ENCODE data around the gene CHD2.
"Not testable (repeated sequence)": the region's sequence is repeated elsewhere in the genome, so short reads cannot be mapped to it uniquely, and the experiment has no call there.

CHD2 gene

GRCh38 chr15:93048759-93049161 lies 148.6 kb downstream of the CHD2 start:
- DNase-seq (ENCODE audit: low read depth in 2 of 2): no peak

- DNase-seq (ENCODE audit: low read depth in 2 of 2): no peak
These were observed 149.1 kb downstream of the CHD2 start for GRCh38 chr15:93049233-93049632.

- no peak for DNase-seq (ENCODE audit: low read depth in 2 of 2)
These were observed 149.9 kb downstream of the CHD2 start for GRCh38 chr15:93049914-93050578.

DNA sequence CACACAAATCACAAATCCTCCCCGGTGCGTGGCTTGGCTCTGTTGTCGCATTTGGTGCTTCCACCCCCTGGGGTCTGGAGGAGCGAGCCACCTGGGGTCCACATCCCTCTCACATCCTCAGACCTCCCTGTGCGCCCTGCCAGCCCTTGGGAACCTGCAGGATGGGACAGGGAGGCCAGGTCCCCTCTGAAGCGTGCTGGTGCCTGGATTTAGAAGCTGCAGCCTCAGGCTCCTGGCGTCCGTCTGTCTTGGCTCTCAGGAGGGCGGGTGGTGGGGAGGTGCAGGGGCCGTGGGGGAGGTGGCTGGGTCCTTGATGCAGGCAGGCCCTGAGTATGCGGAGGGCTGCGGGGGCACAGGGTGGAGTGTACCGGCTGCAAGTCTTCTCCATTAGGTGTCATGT lies 150.5 kb downstream of the CHD2 start:
- DNase-seq (ENCODE audit: low read depth in 2 of 2): no peak

DNA sequence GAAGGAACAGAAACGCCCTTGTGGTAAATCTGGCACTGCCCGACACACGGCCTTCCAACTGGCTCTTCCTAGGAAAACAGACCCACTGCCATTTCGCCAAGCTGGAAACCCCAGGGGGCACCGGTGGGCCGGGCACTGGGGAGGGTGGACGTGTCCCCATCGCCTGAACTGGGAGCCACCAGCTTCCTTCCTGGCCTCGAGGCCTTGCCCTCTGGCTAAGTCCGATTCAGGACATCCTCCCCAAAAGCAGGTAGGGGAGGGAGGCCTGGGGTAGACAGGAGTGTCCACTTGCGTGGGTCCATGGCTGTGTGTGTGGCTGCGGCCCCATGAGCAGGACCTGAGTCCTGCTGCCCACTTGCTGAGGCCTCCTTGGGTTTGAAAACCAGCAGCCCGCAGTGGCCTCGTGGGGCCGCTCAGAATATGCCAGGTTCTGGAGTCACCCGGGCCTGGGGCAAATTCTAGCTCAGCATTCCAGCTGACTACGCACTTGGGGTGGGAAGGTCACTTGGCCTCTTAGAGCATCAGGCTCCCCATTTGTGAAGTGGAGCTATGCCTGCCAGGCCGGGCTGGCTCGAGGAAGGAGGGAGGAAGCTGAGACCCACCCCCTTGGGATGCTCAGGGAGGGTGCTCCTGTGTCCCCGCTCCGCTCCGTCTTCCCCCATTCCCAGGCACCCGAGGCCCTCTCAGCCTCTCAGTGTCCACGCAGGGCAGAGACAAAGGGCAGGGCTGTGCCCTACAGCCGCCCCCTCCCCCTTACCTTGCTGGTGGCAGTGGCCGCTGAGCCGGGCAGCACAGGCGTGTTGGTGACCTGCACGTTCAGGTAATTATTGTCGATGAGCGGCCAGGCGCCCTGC lies 151.3 kb downstream of the CHD2 start:
- no peak for DNase-seq (ENCODE audit: low read depth in 2 of 2)

DNA sequence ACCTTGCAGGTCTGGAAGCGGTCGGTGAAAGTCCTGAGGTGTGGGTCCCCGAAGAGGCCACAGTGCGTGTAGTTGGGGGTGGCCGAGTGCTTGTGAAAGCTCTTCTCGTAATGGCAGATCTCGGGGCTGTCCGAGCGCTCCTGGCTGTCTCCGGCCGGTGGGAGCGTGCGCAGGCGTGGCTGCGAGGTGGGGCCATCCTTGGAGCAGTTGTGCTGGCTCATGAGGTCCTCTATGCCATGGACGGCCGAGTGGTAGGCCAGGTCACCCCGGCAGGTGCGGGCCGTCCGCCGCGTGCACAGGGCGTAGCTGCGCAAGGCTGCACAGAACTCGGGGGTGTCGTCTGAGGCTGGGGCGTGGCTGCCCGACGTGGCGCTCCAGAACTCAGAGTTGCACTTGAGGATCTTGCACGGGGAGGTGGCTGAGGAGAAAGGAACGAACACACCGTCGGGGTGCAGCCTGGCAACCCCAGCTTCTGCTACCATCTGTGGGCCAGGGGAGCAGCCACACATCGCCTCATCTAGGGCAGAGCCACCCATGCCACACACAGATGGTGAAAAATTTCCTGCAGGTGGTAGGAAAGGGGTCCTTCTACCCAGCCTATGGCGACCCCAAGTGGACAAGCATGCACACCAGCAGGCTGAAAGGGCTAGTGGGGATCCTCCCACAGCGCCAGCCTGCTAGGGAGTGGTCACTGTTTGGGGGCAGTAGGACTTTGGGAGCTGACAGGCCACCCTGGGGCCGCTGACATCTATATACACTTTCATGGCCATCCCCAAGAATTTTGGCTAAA lies 152.2 kb downstream of the CHD2 start:
- no peak for DNase-seq (ENCODE audit: low read depth in 2 of 2)

GRCh38 chr15:93055211-93055610 lies 155.1 kb downstream of the CHD2 start:
- no peak for DNase-seq (ENCODE audit: low read depth in 2 of 2)

DNA sequence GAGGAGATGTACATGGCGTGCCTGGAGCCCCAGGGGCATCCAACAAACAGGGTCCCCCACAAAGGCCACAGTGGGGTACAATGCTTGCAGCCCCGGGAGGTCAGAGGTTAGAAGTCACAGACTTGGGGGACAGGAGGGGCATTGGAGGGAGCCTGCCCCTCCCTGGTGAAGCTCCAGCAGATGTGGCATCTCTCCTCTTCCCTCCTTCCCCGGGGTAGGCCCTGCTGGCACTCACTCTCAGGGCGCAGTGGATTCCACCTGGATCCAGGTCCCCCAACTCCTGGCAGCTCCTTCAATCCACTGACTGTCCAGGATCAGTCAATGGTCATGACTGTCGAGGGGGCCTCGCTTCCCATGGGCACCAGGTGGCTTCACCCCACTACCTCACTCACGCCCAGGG lies 156.7 kb downstream of the CHD2 start:
- DNase-seq (ENCODE audit: low read depth in 2 of 2): no peak

DNA sequence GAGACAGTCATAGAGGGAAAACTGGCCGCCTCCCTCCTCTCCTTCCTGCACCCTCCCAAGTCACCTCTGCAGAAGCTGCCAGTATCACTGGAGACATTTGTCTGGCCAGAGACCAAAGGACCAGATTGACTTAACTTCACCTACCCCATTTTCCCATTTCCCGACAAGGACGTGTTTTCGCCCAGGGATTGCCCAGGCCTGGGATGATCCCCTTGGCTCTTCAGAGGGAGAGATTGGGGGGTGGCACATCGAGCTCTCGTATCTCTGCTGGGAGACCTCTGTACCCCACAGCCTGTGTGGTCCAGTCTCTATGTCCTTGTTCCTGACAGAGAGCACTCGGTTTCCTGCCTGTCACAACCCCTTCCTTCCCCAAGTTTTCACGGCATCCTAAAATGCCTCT lies 157.5 kb downstream of the CHD2 start:
- DNase-seq (ENCODE audit: low read depth in 2 of 2): no peak

- DNase-seq (ENCODE audit: low read depth in 2 of 2): no peak
These were observed 158.0 kb downstream of the CHD2 start for GRCh38 chr15:93058128-93058527.

DNA sequence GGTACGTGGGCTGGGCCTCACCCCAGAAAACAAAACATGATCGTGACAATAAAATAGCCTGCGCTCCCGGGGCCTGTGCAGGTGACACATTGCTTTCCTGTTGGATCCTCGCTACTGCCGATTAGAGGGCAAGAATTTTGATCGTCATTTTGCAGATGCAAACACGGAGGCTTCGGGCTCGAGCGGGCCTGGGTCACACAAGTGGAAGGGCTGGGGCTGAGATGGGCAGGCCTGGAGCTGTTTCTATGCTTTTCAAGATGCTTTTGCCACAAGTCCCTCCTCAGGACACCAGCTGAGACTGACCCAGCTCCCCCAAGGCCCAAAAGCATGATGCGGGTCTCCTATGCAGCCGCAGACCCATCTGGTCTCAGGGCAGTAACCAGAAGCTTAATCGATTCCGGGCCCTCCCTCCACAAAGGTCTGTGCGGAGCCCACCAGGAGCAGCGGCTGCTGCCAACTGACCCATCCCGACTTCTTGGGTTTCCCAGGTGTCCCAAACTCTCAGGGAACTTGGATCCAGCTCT lies 158.8 kb downstream of the CHD2 start:
- DNase-seq (ENCODE audit: low read depth in 2 of 2): no peak

DNA sequence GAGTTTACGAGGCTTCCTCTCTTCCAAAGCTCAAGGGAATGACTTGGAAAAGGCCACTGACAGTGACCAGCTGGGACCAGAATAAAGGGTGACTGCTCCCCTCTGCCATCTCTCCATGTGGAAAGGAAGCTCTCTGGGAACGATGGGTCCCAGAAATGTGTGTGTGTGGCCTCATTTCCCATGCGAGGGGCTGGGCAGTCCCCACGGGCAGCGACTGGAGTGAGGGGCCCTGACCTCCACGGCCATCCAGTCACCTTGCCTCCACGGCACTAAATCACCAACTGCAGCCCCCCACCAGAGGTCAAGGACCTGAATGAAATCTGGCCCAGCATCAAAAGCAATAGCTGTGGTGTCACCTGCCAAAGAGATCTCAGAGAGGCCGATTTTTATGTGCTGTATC lies 159.3 kb downstream of the CHD2 start:
- no peak for DNase-seq (ENCODE audit: low read depth in 2 of 2)

- no peak for DNase-seq (ENCODE audit: low read depth in 2 of 2)
These were observed 160.5 kb downstream of the CHD2 start for GRCh38 chr15:93060336-93061248.

- not testable (repeated sequence) for DNase-seq (ENCODE audit: low read depth in 2 of 2)
These were observed 162.6 kb downstream of the CHD2 start for GRCh38 chr15:93062628-93063261.

- no peak for DNase-seq (ENCODE audit: low read depth in 2 of 2)
These were observed 163.1 kb downstream of the CHD2 start for GRCh38 chr15:93063262-93063671.

DNA sequence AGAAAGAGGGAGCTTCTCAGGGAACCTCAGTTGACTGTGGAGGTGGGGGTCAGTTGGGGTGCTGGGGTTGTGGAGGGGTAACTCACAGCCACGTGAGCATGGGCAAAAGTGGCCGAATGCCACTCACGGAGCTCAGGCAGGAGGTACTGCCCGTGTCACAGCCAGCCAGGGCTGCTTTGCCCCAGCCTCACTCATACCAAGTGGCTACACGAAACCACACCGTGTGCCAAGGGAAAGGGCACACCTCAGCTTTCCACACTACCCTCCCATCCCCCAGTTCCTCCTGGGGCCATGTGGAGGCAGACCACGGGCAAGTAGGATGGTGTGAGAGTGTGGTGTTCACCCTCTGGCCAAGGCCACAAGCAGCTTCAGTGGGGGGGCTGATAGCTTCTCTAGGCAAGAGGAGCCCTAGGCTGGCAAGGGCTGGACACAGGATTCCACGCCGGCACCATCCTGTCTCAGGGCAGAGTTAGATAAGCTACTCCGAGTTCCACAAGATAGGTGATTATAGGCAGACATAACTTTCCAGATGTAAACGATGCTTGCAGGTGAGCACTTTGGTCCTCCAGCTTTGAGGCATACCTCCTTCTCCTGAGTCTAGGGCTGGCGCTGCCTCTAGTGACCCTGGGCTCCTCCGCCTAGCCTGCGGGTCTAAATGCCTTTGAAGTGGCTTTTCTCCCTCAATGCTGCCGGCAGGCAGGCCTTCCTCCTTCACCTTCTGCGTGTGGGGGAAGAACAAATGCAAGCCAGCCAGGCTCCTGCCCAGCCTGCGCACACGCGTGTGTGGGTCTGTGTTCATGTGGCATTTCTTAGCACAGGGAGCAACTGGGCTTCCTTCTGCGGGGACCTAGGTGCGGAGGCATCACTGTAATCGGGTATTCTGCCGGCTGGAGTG lies 163.9 kb downstream of the CHD2 start:
- DNase-seq (ENCODE audit: low read depth in 2 of 2): no peak

DNA sequence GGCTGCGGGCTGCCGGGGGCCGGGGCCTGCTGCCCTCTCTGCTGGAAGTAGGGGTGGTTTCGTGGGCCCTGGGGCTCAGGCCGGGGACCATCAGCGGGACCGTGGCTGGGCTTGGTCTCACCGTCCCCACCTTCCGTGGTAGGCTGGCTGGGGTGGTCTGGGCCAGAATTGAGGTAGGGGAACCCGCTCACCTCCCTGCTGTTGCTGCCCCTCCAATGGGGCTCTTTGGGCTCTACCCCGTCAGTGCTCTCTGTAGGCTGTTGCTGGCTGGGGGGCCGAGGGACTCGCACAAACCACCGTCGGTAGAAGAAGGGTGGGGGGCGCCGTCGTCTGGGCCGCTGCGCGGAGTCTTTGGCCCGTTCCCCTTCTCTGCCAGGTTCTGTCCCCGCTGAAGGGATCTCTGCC lies 165.5 kb downstream of the CHD2 start:
- DNase-seq (ENCODE audit: low read depth in 2 of 2): no peak

GRCh38 chr15:93066224-93066681 lies 166.1 kb downstream of the CHD2 start:
- no peak for DNase-seq (ENCODE audit: low read depth in 2 of 2)

DNA sequence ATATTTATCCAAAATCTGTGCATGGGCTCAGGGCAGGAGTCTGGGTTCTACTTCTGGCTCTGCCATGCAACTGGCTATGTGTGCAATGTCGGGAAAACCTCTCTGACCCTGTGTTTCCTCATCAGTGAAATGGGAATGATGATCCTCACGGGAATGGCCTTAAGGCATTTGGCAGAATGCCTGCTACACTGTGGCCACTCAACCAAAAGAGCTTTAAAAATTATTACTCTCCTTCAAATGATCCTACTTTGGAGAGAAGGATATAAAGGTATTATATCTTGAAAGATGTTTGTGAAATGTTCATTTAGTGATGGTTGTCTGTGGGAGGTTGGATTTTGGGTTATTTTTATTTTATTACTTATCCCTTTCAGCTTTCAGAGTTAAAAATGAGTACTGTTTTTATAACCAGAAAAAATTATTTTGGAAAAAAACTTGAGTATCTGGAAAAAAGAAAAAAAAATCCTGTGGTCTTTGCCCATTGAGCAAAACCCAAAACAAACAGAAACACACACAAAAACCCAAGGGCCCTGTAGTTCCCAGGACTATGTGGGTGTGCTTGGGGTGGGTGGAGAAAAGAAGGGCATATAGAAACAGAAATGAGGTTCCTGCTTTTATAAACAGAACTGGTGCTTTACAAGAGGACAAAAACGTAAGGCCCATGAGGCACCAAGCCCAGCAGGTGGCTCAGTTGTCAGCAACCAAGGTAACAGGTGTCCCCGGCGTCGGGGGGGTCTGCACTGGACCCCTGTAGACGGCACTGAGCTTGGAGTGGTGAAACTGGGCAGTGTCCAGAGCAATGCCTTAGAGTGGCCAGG lies 166.9 kb downstream of the CHD2 start:
- DNase-seq (ENCODE audit: low read depth in 2 of 2): no peak
